ENCODE results near the gene LRRC4.

Gene LRRC4, protein sequence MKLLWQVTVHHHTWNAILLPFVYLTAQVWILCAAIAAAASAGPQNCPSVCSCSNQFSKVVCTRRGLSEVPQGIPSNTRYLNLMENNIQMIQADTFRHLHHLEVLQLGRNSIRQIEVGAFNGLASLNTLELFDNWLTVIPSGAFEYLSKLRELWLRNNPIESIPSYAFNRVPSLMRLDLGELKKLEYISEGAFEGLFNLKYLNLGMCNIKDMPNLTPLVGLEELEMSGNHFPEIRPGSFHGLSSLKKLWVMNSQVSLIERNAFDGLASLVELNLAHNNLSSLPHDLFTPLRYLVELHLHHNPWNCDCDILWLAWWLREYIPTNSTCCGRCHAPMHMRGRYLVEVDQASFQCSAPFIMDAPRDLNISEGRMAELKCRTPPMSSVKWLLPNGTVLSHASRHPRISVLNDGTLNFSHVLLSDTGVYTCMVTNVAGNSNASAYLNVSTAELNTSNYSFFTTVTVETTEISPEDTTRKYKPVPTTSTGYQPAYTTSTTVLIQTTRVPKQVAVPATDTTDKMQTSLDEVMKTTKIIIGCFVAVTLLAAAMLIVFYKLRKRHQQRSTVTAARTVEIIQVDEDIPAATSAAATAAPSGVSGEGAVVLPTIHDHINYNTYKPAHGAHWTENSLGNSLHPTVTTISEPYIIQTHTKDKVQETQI

DNA sequence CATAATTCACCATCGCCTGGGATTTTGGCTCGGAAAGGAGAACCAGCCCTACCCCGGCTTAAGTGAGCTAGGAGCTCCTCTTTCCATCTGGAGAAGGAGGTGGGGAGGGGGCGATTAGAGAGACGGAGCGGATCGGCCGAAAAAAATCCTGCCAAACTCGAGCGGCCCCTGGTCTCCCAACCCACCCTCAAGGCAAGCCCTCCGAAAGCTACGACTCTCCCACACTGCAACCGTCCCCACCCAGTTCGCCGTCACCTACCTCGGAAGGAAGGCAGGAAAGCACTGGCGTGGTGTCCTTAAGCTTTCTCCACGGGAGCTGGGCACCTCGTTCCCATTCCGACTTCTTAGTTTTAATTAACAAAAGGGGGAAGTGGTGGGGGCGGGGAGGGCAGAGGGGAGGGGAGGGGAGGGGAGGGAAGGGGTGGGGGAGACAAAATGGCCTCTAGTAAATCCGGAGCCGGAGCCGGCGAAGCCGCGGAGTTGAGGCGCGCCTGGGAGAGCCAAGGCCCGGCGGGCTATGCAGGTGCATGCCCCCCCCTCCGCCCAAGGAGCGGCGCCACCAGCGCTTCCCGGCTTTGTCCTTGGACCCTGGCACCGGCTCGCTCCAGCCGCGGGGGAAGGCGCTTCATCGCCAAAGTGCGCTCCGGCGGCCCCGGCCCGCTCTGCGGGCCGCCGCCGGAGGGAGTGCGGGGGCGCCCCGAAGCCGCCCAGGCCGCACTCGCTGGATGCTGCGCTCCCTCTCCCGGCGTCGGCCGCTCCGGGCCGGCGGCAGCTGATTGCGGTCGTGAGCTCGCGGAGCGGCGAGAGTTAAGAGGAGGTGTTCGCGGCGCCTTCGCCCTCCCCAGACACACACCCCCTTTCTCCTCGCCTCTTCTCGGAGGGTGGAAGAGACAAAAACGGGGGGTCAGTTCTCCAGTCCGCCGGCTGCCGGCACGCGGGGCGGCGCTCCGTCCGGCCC, at the start of gene LRRC4:
TSS of gene LRRC4 (minus strand) at position 784 of the 958 bp plus-strand sequence. CDS start 797 bp downstream, outside the sequence.
- peak within 1 kb of the TSS; percentile 32 for H3K4me3 ChIP-seq (replicated peaks; ENCODE audit: low read depth, low read length)
- TF ChIP-seq, protein P1, sequence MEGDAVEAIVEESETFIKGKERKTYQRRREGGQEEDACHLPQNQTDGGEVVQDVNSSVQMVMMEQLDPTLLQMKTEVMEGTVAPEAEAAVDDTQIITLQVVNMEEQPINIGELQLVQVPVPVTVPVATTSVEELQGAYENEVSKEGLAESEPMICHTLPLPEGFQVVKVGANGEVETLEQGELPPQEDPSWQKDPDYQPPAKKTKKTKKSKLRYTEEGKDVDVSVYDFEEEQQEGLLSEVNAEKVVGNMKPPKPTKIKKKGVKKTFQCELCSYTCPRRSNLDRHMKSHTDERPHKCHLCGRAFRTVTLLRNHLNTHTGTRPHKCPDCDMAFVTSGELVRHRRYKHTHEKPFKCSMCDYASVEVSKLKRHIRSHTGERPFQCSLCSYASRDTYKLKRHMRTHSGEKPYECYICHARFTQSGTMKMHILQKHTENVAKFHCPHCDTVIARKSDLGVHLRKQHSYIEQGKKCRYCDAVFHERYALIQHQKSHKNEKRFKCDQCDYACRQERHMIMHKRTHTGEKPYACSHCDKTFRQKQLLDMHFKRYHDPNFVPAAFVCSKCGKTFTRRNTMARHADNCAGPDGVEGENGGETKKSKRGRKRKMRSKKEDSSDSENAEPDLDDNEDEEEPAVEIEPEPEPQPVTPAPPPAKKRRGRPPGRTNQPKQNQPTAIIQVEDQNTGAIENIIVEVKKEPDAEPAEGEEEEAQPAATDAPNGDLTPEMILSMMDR (IDR thresholded peaks at IDR 0.05; ENCODE audit: low read depth, low read length, missing control alignments): no peak
- DNase-seq (ENCODE audit: extremely low read depth, low read depth): no peak

DNA sequence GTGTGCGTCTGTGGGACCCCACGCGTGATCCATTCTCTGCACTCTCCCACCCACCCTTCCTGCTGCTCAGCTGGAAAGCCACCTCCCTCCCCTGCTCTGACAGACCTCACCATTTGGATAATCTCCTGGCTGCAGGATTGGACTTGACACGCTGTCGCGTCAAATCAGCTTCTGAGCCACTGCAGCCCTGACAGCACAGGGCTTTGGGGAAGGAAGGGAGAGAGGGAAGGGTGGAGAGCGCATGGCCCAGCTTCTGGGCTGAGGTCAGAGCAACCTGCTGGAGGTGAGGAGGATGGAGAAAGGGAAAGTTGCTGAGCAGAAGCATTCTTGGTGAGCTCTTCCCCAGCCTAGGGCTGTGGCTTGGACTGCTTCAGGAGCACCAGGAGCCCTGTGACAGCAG, 48.9 kb upstream of the LRRC4 start:
- no peak for DNase-seq (ENCODE audit: extremely low read depth, low read depth)
- no peak overlapping the region for H3K4me3 ChIP-seq (replicated peaks; ENCODE audit: low read depth, low read length)
- TF ChIP-seq, protein P1 (IDR thresholded peaks at IDR 0.05; ENCODE audit: low read depth, low read length, missing control alignments): no peak

DNA sequence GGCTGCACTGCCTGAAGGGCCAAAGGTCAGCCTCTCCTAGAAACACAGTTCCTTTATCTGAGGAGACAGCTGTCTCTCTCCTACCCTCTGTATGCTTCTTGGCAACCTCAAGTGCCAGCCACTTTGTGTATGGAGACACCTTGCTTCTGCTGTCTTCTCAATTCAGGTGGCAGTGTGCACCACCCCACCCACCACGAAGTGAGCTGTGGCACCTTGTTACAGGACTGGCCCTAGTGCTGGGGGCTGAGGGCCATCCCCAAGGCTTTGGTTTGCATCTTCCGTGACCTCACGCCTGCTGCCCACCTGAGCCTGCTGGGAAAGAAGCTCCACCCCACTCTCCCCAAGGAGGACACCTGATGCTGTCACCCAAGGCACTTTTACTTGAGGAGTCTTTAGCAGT, 47.1 kb upstream of the LRRC4 start:
- no peak for DNase-seq (ENCODE audit: extremely low read depth, low read depth)
- H3K4me3 ChIP-seq (replicated peaks; ENCODE audit: low read depth, low read length): no peak overlapping the region
- TF ChIP-seq, protein P1 (IDR thresholded peaks at IDR 0.05; ENCODE audit: low read depth, low read length, missing control alignments): no peak

DNA sequence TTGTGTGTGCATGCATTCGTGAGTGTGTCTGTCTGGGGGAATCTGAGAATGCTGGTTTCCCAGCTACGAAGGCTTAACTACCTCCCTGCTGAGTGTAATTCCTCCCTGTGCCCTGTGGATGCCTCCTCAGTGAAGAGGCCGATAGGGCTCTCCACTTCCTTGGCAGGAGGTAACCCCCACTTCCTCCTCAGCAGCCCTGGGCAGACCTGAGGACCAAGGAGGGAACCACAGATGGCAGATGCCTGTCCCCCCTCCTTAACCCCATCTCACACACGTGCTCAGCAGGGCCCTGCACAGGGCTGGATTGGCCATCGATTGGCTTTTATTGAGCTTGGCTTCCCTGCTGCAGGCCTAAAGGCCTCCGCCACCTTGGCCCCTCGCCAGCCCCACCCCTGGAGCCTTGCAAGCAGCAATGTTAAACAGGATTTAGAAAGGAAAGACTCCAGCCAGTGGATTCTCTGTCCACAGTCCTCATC, 45.6 kb upstream of the LRRC4 start:
- no peak for DNase-seq (ENCODE audit: extremely low read depth, low read depth)
- H3K4me3 ChIP-seq (replicated peaks; ENCODE audit: low read depth, low read length): no peak overlapping the region
- TF ChIP-seq, protein P1 (IDR thresholded peaks at IDR 0.05; ENCODE audit: low read depth, low read length, missing control alignments): no peak

DNA sequence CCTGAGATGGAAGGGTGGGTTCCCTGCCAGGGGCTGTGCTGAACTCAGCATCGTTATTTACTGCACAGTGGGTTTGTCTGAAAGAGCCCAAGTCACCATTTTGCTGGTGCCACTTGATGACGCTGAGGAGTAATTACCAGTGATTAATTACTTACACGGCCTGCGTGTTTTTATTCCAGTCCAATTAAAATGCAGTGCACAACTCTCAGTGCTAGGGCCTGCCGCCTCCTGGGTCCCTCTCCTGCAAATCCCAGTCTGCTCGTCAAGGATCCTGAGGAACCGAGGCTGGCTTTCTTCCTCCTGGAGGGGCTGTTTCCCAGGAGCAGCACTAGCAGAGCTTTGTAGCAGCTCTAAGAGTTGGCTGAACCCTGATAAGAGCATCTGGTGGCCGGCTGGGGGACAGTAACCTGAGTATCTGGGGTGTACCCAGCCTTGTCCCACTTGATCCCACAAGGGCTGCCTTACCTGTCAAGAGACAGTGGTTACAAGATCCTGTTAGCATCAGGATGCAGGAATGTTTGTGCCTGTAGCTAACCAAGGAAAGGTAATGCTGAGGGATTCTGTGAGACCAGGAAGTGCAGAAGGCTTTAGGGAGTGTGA, 45.1 kb upstream of the LRRC4 start:
- TF ChIP-seq, protein P1 (IDR thresholded peaks at IDR 0.05; ENCODE audit: low read depth, low read length, missing control alignments): no peak

More for the DNA sequence above, 45.1 kb upstream of the LRRC4 start:
- H3K4me3 ChIP-seq (replicated peaks; ENCODE audit: low read depth, low read length): no peak overlapping the region
- DNase-seq (ENCODE audit: extremely low read depth, low read depth): no peak
